Panc1 (cell line): ENCODE results near the gene TRAF2. TPM values are rescaled to one million over a fixed set of nuclear protein-coding genes. Genes with fewer than 3 reads are reported as not detected.

Experiments used
- ATAC-seq: fragments of 200-7000 bp; cut with Tn5 transposase; 2 replicates; pipeline ENCODE4 v1.9.1; 2020; ENCODE audit warnings: mild to moderate bottlenecking, moderate library complexity
- BruUV-seq: library from RNA; stranded (reverse); fragments of 400-500 nt; replicated peaks from 2 replicates; lab custom pipeline; 2021; lab: Mats Ljungman, UMichigan
- CTCF ChIA-PET: fragments of 300-600 bp; sonication (Branson Sonifier 250); formaldehyde crosslinking; loops from one replicate; lab custom pipeline; 2022; ENCODE audit warnings: antibody characterized with exemption; lab: Charles Lee
- POLR2A ChIA-PET: fragments of 300-600 bp; sonication (Branson Sonifier 250); formaldehyde crosslinking; loops from one replicate; lab custom pipeline; 2022; ENCODE audit warnings: antibody characterized with exemption; lab: Charles Lee
- DNase-seq: peaks from one replicate; pipeline ENCODE4 v3.0.0-alpha.2; 2010; ENCODE audit warnings: low read depth, low spot score
- H3K27ac ChIP-seq: 2 replicates; pipeline ENCODE4 v1.5.1; 2011; ENCODE audit warnings: mild to moderate bottlenecking, low read length, inconsistent platforms
- H3K27me3 ChIP-seq: fragments of 200-500 bp; sonication (Bioruptor generic); 2 replicates; pipeline ENCODE4 v1.6.0; 2014; ENCODE audit warnings: low read length, inconsistent platforms; ENCODE audit not compliant: control insufficient read depth, insufficient read depth
- H3K36me3 ChIP-seq: fragments of 200-500 bp; sonication (Bioruptor generic); 2 replicates; pipeline ENCODE4 v1.5.1; 2014; ENCODE audit warnings: inconsistent platforms, mild to moderate bottlenecking, low read length, moderate library complexity; ENCODE audit not compliant: control insufficient read depth, insufficient read depth
- H3K4me1 ChIP-seq: 2 replicates; pipeline ENCODE4 v1.5.1; 2011; ENCODE audit warnings: inconsistent platforms, mild to moderate bottlenecking, low read length, moderate library complexity; ENCODE audit not compliant: control insufficient read depth, insufficient read depth
- H3K4me3 ChIP-seq, 2 experiments: 2 replicates each; pipeline ENCODE4 v1.5.1; 2011 to 2012; ENCODE audit warnings: low read depth in 2 of 2, low read length in 2 of 2, mild to moderate bottlenecking in 2 of 2, inconsistent platforms in 1 of 2, moderate library complexity in 1 of 2
- H3K9me3 ChIP-seq: fragments of 200-500 bp; sonication (Bioruptor generic); 2 replicates; pipeline ENCODE4 v1.5.1; 2014; ENCODE audit warnings: low read depth, mild to moderate bottlenecking, inconsistent platforms, low read length, moderate library complexity; ENCODE audit not compliant: control insufficient read depth, insufficient read depth
- POLR2AphosphoS5 ChIP-seq: IDR thresholded peaks from 2 replicates; pipeline ENCODE4 v1.6.1; 2012; ENCODE audit warnings: mild to moderate bottlenecking, low read depth, low read length, moderate library complexity
- SIN3A ChIP-seq: IDR thresholded peaks from 2 replicates; pipeline ENCODE4 v1.6.1; 2012; ENCODE audit warnings: low read depth, mild to moderate bottlenecking, low read length, moderate library complexity, borderline replicate concordance; ENCODE audit not compliant: insufficient read depth
- TCF7L2 ChIP-seq: IDR thresholded peaks from 2 replicates; pipeline ENCODE4 v1.6.1; 2011; ENCODE audit warnings: mild to moderate bottlenecking, low read depth, low read length, inconsistent platforms
- in situ Hi-C: cut with HindIII; loops from 2 replicates; pipeline ENCODE4 v1.10.0; 2016; ENCODE audit warnings: low sequenced_read_pairs, low pct_unique_long_range_greater_than_20kb
- intact Hi-C: fragments of 100-400 bp; cut with micrococcal nuclease; formaldehyde crosslinking; loops from one replicate; pipeline ENCODE4 v1.10.0; 2022; ENCODE audit not compliant: unreplicated experiment
- total RNA-seq: library from RNA; stranded (reverse); gene quantifications from one replicate; pipeline ENCODE4 v1.2.1, GENCODE V29; 2021; ENCODE audit not compliant: unreplicated experiment
- TF ChIP-seq, protein P1 (sequence below), 2 experiments: IDR thresholded peaks; 2 replicates each; pipeline ENCODE4 v1.6.1; 2011 to 2012; ENCODE audit warnings: low read depth in 2 of 2, control low read depth in 1 of 2, low read length in 1 of 2, mild to moderate bottlenecking in 1 of 2, moderate library complexity in 1 of 2; ENCODE audit not compliant: insufficient read depth in 1 of 2
- TF ChIP-seq, protein P2 (sequence below): fragments of 450-650 bp; IDR thresholded peaks from 2 replicates; pipeline ENCODE4 v1.5.1; 2017; ENCODE audit warnings: mild to moderate bottlenecking

Gene TRAF2
- total RNA-seq, 1 experiment from 2014 or later = 48.7 TPM

DNA sequence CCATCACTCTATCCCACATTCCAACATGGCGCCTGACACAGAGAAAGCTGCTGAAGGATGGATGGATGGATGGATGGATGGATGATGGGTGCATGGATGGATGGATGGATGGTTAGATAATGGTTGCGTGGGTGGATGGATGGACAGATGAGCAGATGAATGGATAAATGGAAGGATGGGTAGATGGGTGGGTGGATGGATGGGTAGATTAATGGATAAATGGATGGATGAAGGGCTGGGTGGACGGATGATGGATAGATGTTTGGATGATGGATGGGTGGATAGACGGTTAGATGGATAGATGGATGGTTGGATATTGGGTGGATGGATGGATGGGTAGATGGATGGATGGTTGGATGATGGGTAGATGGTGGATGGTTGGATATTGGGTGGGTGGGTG, 70.3 kb downstream of the TRAF2 start:
- in situ Hi-C loops = no loop called here
- POLR2A ChIA-PET = no interaction called here
- ATAC-seq = no peak

GRCh38 chr9:136957461-136957860, 71.1 kb downstream of the TRAF2 start:
- H3K4me1 ChIP-seq = no peaks in the 10 kb centered on the region
- intact Hi-C loops (no loop called here), in situ Hi-C loops (no loop called here)
- TF ChIP-seq TCF7L2 (no peak), POLR2AphosphoS5 (no peak), SIN3A (no peak)
- TF ChIP-seq, protein P1, sequence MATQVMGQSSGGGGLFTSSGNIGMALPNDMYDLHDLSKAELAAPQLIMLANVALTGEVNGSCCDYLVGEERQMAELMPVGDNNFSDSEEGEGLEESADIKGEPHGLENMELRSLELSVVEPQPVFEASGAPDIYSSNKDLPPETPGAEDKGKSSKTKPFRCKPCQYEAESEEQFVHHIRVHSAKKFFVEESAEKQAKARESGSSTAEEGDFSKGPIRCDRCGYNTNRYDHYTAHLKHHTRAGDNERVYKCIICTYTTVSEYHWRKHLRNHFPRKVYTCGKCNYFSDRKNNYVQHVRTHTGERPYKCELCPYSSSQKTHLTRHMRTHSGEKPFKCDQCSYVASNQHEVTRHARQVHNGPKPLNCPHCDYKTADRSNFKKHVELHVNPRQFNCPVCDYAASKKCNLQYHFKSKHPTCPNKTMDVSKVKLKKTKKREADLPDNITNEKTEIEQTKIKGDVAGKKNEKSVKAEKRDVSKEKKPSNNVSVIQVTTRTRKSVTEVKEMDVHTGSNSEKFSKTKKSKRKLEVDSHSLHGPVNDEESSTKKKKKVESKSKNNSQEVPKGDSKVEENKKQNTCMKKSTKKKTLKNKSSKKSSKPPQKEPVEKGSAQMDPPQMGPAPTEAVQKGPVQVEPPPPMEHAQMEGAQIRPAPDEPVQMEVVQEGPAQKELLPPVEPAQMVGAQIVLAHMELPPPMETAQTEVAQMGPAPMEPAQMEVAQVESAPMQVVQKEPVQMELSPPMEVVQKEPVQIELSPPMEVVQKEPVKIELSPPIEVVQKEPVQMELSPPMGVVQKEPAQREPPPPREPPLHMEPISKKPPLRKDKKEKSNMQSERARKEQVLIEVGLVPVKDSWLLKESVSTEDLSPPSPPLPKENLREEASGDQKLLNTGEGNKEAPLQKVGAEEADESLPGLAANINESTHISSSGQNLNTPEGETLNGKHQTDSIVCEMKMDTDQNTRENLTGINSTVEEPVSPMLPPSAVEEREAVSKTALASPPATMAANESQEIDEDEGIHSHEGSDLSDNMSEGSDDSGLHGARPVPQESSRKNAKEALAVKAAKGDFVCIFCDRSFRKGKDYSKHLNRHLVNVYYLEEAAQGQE (IDR thresholded peaks at IDR 0.05; ENCODE audit: insufficient read depth in 1 of 2, low read depth in 2 of 2, low read length in 1 of 2) = no peak
- TF ChIP-seq, protein P2, sequence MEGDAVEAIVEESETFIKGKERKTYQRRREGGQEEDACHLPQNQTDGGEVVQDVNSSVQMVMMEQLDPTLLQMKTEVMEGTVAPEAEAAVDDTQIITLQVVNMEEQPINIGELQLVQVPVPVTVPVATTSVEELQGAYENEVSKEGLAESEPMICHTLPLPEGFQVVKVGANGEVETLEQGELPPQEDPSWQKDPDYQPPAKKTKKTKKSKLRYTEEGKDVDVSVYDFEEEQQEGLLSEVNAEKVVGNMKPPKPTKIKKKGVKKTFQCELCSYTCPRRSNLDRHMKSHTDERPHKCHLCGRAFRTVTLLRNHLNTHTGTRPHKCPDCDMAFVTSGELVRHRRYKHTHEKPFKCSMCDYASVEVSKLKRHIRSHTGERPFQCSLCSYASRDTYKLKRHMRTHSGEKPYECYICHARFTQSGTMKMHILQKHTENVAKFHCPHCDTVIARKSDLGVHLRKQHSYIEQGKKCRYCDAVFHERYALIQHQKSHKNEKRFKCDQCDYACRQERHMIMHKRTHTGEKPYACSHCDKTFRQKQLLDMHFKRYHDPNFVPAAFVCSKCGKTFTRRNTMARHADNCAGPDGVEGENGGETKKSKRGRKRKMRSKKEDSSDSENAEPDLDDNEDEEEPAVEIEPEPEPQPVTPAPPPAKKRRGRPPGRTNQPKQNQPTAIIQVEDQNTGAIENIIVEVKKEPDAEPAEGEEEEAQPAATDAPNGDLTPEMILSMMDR = no peak
- H3K9me3 ChIP-seq = no peaks in the 10 kb centered on the region
- POLR2A ChIA-PET = no interaction called here
- H3K27ac ChIP-seq = no peak overlapping the region
- no peaks in the 10 kb centered on the region for H3K36me3 ChIP-seq
- H3K27me3 ChIP-seq = no peaks in the 10 kb centered on the region
- DNase-seq (no peak), ATAC-seq (no peak)
- no TSS peak for BruUV-seq
- CTCF ChIA-PET = no interaction called here
- no peak overlapping the region for H3K4me3 ChIP-seq

More for the DNA sequence above, 70.3 kb downstream of the TRAF2 start:
- CTCF ChIA-PET = no interaction called here
- DNase-seq = no peak
- intact Hi-C loops = no loop called here
- BruUV-seq = no TSS peak
- Histone ChIP-seq H3K36me3 (no peaks in the 10 kb centered on the region), H3K27ac (no peak overlapping the region), H3K4me1 (no peaks in the 10 kb centered on the region), H3K9me3 (no peaks in the 10 kb centered on the region), H3K27me3 (no peaks in the 10 kb centered on the region), H3K4me3 (no peak overlapping the region)
- TF ChIP-seq, protein P1 (IDR thresholded peaks at IDR 0.05; ENCODE audit: insufficient read depth in 1 of 2, low read depth in 2 of 2, low read length in 1 of 2) = no peak
- TF ChIP-seq TCF7L2 = no peak
- TF ChIP-seq, protein P2 = no peak
- no peak for TF ChIP-seq SIN3A
- TF ChIP-seq POLR2AphosphoS5 = no peak
